Activated T-cell treated with anti-CD3 and anti-CD28 coated beads, Interleukin-2, amount 50 U/mL, for 1 hour (primary cell): ENCODE measurements around the gene OR51B2.
"Not testable (repeated sequence)": the region's sequence is repeated elsewhere in the genome, so short reads cannot be mapped to it uniquely, and the experiment has no call there.

ENCODE experiments used
- DNase-seq: peaks from one replicate; pipeline ENCODE4 v3.0.0-alpha.2; 2020

The OR51B2 gene

DNA sequence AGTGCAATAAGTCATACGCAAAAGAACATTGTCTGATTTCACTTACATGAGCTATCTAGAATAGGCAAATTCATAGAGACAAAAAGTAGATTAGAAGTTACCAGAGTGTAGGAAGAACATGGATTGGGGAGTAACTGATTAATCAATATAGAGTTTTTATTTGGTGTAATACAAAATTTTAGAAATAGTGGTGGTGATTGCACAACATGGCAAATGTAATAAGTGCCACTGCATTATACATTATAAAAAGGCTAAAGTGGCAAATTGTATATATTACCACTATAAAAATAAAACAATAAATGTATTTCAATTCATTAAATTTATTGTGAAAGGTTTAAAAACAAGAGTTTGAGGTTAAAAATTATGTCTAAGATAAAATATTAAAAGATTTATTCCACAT, 13.7 kb downstream of the OR51B2 start:
- DNase-seq = no peak

DNA sequence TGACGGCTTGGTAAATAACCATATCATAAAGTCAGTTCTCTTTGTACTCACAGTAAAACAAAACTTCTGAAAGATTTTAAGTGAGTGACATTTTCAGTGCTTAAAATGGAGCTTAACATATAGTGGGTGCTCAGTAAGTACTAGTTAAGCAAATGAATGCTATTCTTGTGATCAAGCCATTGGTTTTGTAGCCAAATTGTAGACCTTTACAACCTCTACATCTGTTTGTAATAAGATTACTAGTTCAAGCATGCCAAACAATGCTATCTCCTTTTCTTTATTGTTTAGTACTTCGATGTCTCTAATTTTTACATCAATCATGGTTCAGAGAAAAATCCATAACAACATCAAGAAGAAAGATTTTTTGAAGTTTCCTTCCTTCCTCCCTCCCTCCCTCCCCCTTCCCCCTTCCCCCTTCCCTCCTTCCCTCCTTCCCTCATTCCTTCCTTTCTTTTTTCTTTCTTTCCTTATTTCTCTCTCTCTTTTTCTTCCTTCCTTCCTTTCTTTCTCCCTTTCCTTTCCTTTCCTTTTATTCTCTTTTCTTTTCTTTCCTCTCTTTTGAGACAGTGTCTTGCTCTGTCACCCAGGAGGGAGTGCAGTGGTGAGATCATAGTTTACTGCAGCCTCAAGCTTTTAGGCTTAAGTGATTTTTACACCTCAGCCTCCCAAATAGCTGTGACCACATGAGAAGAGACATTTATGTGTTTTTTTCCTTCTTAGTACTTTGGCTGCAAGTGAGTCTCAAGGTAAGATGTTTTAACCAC, 16.7 kb downstream of the OR51B2 start:
- no peak for DNase-seq

DNA sequence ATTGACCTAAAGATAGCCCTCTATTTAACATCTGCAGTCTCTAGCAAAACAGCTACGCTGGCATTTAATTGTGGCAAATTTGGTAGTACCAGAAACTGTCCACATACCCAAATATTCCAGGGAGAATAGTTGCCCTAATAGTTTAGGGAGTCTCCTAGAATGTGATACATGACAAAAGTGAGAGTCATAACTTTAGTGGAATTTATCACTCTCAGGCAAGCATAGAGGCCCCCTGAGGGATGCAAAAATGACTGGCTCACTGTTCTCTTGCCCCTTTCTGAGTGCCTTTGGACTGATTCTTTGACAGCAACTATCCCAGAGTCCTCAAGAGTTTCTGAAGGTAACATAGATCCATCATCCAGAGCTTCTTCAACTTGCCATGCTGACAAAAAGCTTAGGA, 20.1 kb downstream of the OR51B2 start:
- no peak for DNase-seq

DNA sequence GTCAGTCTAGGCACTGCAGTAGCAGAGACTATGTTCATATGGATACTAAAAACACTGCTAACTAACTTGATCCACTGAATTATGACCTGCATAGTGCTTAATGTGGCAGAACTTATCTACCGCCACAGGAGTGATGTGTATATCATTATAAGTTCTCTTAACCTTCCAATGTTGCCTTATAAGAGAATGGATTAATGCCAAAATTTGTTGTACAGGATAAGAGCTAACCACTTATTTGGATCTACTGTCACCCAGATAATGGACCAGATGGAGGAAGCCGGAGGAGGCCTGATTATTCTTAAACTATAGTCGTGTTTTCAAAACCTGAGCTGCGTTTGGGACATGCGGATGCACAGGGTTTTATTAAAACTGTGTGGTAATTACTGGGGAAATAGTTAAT, 20.5 kb downstream of the OR51B2 start:
- DNase-seq = no peak

DNA sequence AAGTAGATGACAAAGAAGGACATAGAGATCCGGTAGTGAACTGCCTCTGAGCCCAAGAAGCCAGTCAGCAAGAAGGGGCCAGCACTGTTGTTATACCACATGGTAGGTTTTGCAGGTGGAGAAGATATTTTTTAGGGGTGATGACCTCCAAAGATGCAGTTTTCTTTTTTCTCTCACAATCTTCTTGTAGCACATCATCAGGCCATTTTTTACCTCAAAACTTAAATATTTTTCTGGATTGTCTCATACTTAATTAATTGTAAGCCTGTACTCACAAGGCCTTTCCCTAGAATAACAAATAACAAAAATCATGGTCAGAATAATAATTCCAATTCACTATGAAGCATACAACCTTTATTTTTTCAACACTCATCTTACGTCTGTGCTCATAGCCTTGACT, 22.3 kb downstream of the OR51B2 start, which contains the start of gene OR51B4:
Gene OR51B4, minus strand, starts transcription at position 101 of the 400 bp plus-strand sequence. Its CDS starts 0 bp downstream, at position 101.
- DNase-seq = no peak

DNA sequence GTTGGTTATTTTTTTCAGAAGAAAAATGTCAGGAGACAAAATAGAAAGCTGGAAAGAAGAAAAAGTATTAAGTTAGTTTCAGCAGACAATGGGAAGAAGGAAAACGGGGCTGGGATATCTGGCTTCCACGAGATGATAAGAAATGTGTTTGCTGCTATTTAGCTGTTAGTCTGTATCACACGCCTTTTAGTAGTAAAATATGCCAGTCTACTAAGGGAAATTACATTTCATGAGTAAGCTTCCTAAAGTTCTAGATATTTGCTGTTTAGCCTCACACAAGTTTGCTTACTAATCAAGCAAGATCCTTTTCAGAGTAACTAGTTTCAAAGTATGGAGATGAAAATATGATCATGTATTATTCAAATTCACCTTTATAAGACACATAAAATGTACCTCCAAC, 23.8 kb downstream of the OR51B2 start:
- no peak for DNase-seq

DNA sequence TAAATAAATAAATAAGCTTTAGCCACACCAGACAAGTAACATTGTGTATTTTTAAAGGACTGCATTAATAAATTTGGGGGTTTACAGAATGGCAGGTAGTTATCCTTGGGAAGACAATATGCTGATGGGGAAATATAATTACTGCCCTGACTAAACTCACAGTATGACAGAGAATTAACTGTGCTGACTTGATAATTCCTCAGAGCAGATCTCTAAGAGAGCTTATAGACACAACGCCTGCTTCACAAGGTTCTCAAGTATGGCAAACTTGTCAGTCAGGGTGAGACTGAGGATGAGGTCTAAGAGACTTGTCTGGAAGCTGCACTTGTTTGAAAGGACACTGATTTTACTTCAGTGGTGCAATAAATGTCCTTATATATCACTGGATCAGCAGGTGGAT, 25.6 kb downstream of the OR51B2 start:
- no peak for DNase-seq

DNA sequence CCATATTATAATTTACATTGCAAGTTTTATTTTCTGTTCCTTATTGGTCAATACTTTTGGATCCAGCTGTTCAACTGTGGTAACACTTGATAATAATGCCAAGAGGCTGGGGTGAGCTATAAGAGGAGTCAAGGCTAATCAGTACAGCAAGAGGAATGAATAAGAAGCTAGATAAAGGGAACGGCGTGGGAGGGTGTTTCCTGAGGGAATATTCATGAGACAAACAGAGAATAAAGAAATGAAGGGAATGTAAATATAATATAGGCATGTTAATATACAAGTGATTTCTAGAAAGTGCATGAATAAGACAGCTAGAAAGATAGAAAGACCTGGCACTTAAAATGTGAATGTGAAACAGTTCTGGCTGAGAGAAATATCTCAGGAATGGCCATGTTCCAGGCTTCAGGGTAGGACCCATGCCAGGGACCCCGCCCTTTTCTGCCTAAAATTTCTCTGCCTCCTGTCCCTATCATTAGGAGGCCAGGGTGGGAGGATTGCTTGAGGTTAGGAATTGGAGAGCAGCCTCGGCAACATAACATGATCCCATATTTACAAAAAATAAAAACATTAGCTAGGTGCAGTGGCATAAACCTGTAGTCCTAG, 26.3 kb downstream of the OR51B2 start:
- DNase-seq = no peak

DNA sequence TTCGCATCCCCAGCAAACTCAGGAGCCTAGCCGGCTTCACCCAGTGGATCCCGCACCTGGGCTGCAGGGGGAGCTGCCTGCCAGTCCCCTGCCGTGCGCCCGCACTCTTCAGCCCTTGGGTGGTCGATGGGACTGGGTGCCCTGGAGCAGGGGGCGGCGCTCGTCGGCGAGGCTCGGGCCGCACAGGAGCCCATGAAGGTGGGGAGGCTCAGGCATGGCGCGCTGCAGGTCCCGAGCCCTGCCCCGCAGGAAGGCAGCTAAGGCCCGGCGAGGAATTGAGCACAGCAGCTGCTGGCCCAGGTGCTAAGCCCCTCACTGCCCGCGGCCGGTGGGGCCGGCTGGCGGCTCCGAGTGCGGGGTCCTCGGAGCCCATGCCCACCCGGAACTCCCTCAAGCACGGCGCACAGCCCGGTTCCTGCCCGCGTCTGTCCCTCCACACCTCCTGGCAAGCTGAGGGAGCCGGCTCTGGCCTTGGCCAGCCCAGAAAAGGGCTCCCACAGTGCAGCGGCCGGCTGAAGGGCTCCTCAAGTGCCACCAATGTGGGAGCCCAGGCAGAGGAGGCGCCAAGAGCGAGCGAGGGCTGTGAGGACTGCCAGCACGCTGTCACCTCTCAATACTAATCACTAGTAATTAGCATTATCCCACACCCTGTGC, 29.6 kb downstream of the OR51B2 start:
- DNase-seq = not testable (repeated sequence)

DNA sequence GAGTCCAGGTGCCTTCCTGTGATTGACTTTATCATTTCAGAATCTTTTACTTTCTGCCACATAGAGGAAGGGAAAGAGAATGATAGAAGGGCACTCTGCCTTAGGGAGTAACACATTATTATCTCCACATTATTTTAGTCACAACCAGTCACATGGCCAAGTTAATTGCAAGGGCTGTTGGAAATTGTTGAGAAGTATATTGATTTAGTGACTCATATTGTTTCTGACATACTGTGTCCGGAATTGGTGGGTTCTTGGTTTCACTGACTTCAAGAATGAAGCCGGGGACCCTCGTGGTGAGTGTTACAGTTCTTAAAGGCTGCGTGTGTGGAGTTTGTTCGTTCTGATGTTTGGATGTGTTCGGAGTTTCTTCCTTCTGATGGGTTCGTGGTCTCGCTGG, 31.1 kb downstream of the OR51B2 start:
- DNase-seq = no peak

DNA sequence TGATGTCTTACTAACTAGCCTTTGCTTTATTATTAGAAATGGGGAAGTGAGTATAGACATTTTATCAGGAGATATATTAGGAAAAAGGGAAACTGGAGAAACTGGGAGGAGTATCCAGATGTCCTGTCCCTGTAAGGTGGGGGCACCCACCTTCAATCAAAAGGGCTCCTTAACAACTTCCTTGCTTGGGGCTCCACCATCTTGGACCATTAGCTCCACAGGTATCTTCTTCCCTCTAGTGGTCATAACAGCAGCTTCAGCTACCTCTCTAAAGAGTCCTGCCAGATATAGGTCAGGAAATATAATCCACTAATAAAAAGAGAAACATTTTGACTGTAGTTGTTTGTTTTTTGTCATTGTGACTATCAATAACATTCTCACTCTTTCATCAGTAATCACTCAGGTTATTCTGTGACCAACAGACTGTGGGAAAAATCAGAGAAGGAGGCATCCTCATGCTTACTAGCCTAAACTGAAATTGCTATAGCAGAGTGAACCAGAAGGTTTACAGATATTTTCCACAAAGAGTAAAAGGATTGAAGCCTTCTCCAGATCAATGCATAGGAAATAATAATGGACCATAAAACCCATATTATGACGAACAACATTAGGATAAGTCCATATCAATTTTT, 32.8 kb downstream of the OR51B2 start:
- no peak for DNase-seq

DNA sequence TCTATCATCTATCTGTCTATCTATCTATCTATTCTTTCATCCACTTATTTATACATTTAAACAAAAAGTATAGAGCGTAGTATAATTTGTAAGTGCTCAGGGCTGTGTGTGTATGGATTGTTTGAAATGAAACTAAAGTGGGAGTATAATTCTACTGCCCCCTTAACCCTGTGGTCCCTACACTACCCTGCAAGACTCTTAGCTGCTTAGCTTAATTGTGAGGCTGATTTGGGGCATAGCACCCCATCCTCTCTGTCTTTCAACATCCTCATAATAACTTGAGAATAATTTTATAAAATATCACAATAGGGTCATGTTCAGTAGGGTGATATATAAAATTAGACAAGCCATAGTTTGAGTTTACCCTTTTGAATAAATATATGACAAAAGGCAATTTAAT, 34.0 kb downstream of the OR51B2 start:
- no peak for DNase-seq

DNA sequence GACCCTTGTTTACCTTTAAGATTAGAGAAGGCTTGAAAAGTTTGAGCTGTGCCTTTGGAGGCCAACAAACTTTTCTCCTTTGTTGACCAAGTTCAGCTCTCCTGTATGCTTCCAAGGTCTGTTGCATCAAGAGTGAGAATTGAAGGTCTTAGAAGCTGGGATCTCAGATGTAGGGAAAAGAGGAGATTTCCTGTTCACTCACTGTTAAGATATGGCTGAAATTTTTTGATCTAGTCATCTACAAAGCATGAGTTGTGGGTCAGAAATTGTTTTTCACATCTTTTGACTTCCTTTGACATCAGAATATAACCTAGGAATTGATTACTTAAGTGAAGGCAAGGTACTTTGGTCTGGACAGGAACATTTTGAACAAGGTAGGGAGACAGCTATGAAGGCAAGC, 34.4 kb downstream of the OR51B2 start:
- DNase-seq = no peak

DNA sequence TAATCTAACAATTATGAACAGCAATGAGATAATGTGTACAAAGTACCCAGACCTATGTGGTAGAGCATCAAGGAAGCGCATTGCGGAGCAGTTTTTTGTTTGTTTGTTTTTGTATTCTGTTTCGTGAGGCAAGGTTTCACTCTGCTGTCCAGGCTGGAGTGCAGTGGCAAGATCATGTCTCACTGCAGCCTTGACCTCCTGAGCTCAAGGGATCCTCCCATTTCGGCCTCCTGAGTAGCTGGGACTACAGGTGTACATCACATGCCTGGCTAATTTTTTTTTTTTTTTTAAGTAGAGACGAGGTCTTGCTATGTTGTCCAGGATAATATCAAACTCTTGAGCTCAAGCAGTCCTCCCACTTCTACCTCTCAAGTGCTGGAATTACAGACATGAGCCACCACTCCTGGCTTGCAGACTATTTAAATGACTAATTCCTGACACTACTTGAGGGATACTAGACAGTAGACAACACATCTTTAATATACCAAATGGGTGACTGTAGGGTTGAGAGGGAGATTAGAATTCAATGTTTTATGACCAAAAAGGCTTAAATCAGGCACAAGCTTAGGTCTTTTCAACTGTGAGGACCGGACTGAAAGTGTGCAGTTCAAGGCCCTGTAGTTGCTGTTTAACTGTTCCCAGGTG, 35.1 kb downstream of the OR51B2 start:
- DNase-seq = no peak

DNA sequence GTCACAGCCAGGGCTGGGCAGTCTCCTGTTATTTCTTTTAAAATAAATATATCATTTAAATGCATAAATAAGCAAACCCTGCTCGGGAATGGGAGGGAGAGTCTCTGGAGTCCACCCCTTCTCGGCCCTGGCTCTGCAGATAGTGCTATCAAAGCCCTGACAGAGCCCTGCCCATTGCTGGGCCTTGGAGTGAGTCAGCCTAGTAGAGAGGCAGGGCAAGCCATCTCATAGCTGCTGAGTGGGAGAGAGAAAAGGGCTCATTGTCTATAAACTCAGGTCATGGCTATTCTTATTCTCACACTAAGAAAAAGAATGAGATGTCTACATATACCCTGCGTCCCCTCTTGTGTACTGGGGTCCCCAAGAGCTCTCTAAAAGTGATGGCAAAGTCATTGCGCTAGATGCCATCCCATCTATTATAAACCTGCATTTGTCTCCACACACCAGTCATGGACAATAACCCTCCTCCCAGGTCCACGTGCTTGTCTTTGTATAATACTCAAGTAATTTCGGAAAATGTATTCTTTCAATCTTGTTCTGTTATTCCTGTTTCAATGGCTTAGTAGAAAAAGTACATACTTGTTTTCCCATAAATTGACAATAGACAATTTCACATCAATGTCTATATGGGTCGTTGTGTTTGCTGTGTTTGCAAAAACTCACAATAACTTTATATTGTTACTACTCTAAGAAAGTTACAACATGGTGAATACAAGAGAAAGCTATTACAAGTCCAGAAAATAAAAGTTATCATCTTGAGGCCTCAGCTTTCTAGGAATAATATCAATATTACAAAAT, 35.8 kb downstream of the OR51B2 start:
- no peak for DNase-seq

DNA sequence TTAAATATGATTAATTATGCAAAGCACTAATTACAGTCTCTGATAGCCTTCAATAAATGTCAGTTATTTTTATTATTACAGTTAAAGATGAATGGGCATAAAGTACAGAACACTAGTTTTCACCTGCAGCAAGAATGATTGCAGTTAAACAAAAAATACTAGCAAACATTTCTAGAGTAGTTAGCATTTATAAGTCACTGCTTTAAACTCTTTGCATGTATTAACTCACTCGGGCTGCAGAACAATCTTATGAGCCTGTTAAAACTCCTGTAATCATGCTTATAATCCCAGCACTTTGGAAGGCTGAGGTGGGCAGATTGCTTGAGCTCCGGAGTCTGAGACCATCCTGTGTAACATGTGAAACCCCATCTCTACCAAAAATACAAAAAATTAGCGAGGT, 37.2 kb downstream of the OR51B2 start:
- DNase-seq = no peak

DNA sequence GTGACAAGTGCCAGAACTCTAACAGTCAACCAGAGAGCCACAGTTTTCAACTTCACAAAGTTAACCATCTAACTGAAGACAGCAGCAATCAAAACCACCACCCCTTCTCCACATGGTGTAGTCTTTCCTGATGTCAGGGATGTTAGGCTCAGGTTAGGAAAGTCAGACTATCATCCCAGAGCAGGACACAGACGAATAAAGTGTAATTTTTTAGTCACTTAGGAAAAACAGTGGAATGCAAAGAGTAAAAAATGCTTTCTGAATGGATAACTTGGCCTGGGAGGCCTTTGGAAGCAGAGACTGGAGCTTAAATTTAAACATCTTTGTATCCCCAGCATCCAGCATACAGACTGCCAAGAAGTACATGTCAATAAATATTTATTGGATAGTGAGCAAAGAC, 37.7 kb downstream of the OR51B2 start:
- no peak for DNase-seq

DNA sequence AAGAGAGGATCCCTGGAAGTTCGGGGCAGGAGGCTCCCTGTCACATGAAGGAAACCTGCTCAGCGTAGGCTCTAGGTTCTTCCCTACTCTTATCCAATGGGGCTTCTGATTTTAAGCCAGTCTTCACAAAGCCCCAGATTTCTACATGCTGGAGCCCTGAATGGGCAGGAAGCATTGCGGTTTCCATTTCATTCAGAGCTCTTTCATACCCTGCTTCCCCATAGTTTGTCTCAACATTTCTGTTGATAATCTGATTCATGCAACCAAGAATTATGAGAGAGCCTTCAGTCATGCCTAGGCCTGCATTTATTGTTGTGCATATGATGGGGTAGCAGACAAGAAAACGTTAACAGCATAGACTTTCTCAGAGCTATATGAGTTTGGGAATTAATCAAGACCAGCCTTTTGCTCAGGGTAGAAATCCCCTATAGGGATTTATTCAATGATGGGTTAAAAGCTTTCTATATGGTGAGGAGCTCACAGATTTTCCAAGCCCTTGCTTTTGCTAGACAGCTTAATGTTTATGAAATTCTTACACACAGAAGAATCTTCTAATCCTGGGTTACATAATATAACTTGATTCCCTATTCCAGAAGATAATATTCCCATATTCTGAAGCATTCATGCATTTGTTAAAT, 38.3 kb downstream of the OR51B2 start:
- no peak for DNase-seq

DNA sequence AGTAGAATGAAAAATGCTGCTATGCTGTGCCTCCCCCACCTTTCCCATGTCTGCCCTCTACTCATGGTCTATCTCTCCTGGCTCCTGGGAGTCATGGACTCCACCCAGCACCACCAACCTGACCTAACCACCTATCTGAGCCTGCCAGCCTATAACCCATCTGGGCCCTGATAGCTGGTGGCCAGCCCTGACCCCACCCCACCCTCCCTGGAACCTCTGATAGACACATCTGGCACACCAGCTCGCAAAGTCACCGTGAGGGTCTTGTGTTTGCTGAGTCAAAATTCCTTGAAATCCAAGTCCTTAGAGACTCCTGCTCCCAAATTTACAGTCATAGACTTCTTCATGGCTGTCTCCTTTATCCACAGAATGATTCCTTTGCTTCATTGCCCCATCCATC, 39.5 kb downstream of the OR51B2 start:
- DNase-seq = no peak

DNA sequence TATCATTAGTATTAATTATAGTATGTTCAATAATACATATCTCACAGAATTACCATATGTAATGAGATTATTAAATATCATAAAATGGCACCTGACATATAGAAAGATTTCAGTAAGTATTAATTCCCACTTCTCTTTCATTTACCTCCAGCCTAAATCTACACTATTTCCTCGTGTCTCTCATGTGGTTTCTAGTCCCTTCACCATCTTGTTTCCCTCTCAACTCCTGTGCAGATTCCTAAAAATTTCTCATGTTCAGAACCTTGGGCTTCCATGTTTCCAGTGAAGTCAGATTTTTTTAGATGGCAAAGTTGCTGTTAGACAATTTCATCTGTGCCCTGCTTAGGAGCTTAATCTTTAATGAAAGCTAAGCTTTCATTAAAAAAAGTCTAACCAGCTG, 40.2 kb downstream of the OR51B2 start:
- DNase-seq = no peak

DNA sequence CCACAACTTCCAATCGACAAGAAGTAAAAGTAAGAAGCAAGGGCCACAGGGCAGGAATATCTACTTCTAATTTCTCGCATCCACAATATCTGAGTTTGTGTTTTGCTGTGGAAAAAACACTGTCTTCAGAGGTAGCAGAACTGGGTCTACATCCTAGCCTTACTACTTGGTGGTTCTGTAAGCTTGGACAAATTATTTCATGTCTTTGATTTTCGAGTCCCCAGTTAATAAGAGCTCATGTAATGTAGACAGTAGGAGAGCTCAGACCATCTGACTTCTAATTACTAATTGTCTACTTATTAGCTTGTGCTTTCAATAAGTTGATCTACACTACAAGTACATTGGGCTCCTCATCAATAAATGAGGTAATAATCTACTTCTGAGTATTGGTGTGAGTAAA, 41.0 kb downstream of the OR51B2 start:
- DNase-seq = no peak

DNA sequence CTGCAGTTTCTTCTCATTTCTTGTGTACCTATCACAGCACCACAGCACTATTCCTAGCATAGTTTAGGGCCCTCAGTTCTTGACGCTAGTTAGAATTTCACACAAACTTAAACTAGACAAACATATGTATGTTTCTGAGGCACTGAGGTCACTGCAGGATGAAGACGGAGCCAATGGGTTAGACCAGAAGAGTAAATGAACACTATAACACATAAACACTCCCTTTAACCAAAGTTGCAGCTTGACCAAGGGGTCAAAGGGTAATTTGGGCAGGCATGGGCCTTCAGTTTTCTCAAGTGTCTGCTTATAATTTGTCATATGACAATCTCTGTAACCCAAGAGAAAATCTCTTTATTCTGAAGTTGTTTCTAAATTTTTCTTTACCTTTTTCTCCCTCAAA, 41.5 kb downstream of the OR51B2 start:
- DNase-seq = no peak
